ENCODE data around the gene CORIN. TPM values are rescaled to one million over a fixed set of nuclear protein-coding genes. Genes with fewer than 3 reads are reported as not detected.
"Not testable (repeated sequence)": the region's sequence is repeated elsewhere in the genome, so short reads cannot be mapped to it uniquely, and the experiment has no call there.

The CORIN gene
- total and polyA plus RNA-seq, 10 of the 15 experiments (the other 5 are each of a cell fraction or from before 2014, with no cell fraction given), result 0.02 to 0.45 (median 0.09) TPM; not detected in 3

- Histone ChIP-seq H3K4me3 (no peak overlapping the region), H2AFZ (ENCODE audit: control insufficient read depth, low read depth, low read length) (no peak overlapping the region), H3K4me1 (ENCODE audit: control insufficient read depth, insufficient read depth, low read length) (no peaks in the 10 kb centered on the region), H3K79me2 (ENCODE audit: control insufficient read depth, insufficient read depth, low read length) (no peaks in the 10 kb centered on the region), H3K27me3 (replicated peaks in 1 of 2; ENCODE audit: control insufficient read depth in 2 of 2, insufficient read depth in 2 of 2, low read length in 1 of 2) (no peaks in the 10 kb centered on the region), H3K4me2 (ENCODE audit: control insufficient read depth, insufficient read depth) (no peak overlapping the region), H3K27ac (ENCODE audit: control insufficient read depth, insufficient read depth) (no peak overlapping the region), H3K36me3 (ENCODE audit: control insufficient read depth in 2 of 2, insufficient read depth in 2 of 2, low read length in 1 of 2) (no peaks in the 10 kb centered on the region), H3K9me3 (replicated peaks; ENCODE audit: control insufficient read depth, insufficient read depth, low read length) (no peaks in the 10 kb centered on the region), H3K9ac (ENCODE audit: control insufficient read depth, insufficient read depth, low read length) (no peak overlapping the region), H4K20me1 (ENCODE audit: control insufficient read depth, insufficient read depth) (no peaks in the 10 kb centered on the region)
- ATAC-seq, result no peak
- ChIA-PET RAD21 (ENCODE audit: unreplicated experiment) (no interaction called here), SMC1A (ENCODE audit: uncharacterized antibody, unreplicated experiment) (no interaction called here), POLR2A (no interaction called here), CTCF (no interaction called here)
- BruUV-seq (replicated peaks), result no TSS peak
- FAIRE-seq, result no peak
- in situ Hi-C loops (cut with MboI), result no loop called here
- TF ChIP-seq NFYA (IDR thresholded peaks at IDR 0.05; ENCODE audit: borderline replicate concordance, low read depth, low read length) (no peak), SMARCA5 (IDR thresholded peaks at IDR 0.05) (no peak), CTCF (IDR thresholded peaks at IDR 0.05 in 2 of 3, conservative IDR thresholded peaks at IDR 0.05 in 1 of 3; ENCODE audit: control insufficient read depth in 2 of 3, extremely low read depth in 1 of 3, insufficient read depth in 1 of 3, low read depth in 3 of 3, low read length in 3 of 3) (no peak), SUZ12 (IDR thresholded peaks at IDR 0.05; ENCODE audit: unreplicated experiment) (no peak), YBX1 (IDR thresholded peaks at IDR 0.05) (no peak)
- DNase-seq (ENCODE audit: low read depth, low spot score), result no peak
- intact Hi-C loops (cut with micrococcal nuclease; ENCODE audit: unreplicated experiment), result no loop called here
- 6% methylated on average over 2 of the region's 2 CpGs for WGBS (ENCODE audit: insufficient coverage, insufficient replicate concordance, low lambda C conversion rate, missing lambda C conversion rate)
These were observed 75.2 kb downstream of the CORIN start for GRCh38 chr4:47762376-47763266.

- H3K9me3 ChIP-seq (replicated peaks; ENCODE audit: control insufficient read depth, insufficient read depth, low read length); H3K4me1 ChIP-seq (ENCODE audit: control insufficient read depth, insufficient read depth, low read length); SMC1A ChIA-PET (ENCODE audit: uncharacterized antibody, unreplicated experiment); H3K36me3 ChIP-seq (ENCODE audit: control insufficient read depth in 2 of 2, insufficient read depth in 2 of 2, low read length in 1 of 2); CTCF ChIA-PET; FAIRE-seq; H3K27me3 ChIP-seq (replicated peaks in 1 of 2; ENCODE audit: control insufficient read depth in 2 of 2, insufficient read depth in 2 of 2, low read length in 1 of 2); BruUV-seq (replicated peaks); H3K27ac ChIP-seq (ENCODE audit: control insufficient read depth, insufficient read depth); H4K20me1 ChIP-seq (ENCODE audit: control insufficient read depth, insufficient read depth); H2AFZ ChIP-seq (ENCODE audit: control insufficient read depth, low read depth, low read length); RAD21 ChIA-PET (ENCODE audit: unreplicated experiment); in situ Hi-C loops (cut with MboI); ATAC-seq; H3K79me2 ChIP-seq (ENCODE audit: control insufficient read depth, insufficient read depth, low read length); H3K4me2 ChIP-seq (ENCODE audit: control insufficient read depth, insufficient read depth); POLR2A ChIA-PET; H3K9ac ChIP-seq (ENCODE audit: control insufficient read depth, insufficient read depth, low read length); DNase-seq (ENCODE audit: low read depth, low spot score); H3K4me3 ChIP-seq; intact Hi-C loops (cut with micrococcal nuclease; ENCODE audit: unreplicated experiment): not testable (repeated sequence)
- 72% methylated on average over 9 of the region's 9 CpGs for WGBS (ENCODE audit: insufficient coverage, insufficient replicate concordance, low lambda C conversion rate, missing lambda C conversion rate)
These were observed 84.6 kb downstream of the CORIN start for GRCh38 chr4:47753316-47753715.

All from GM12878 (cell line).